ENCODE measurements around the gene GPBP1. TPM values are rescaled to one million over a fixed set of nuclear protein-coding genes. Genes with fewer than 3 reads are reported as not detected.

The GPBP1 gene
- polyA plus RNA-seq, 3 donors, result 23.2 to 43.7 (median 30.9) TPM

- peaks cover 94% of the 10 kb centered on the region for H3K79me2 ChIP-seq (ENCODE audit: insufficient read depth, low read length)
- WGBS (ENCODE audit: insufficient coverage), result 100% methylated on average over 2 of the region's 3 CpGs
- no peak for DNase-seq
- no peaks in the 10 kb centered on the region for H3K4me1 ChIP-seq (ENCODE audit: control insufficient read depth in 1 of 2, insufficient read depth in 2 of 2, low read length in 2 of 2)
- no peak overlapping the region for H3K4me2 ChIP-seq (replicated peaks; ENCODE audit: extremely low read depth, low read length, poor library complexity, severe bottlenecking)
- H2AFZ ChIP-seq (ENCODE audit: insufficient read depth, low read depth, low read length, poor library complexity, severe bottlenecking), result no peak overlapping the region
- Mint-ChIP-seq H3K27ac (peak overlapping the region in 2 of 7 donors; percentile 30 to 83), H3K36me3 (peaks cover 26 to 53% of the 10 kb centered on the region in 2 donors), H3K27me3 (ENCODE audit: low read depth in 3 of 3) (no peaks in the 10 kb centered on the region), H3K4me3 (no peak overlapping the region), H3K9me3 (peaks cover 0 to 5% (median 0%) of the 10 kb centered on the region in 7 donors), H3K4me1 (peaks cover 1% of the 10 kb centered on the region)
- H3K27ac ChIP-seq (ENCODE audit: low read depth in 1 of 2, low read length in 2 of 2), result peak overlapping the region in 1 of 2 donors; percentile 1
- no peak for TF ChIP-seq CTCF (IDR thresholded peaks at IDR 0.05)
- no peaks in the 10 kb centered on the region for H3K9me3 ChIP-seq (replicated peaks in 1 of 2; ENCODE audit: control insufficient read depth in 1 of 2, insufficient read depth in 1 of 2, low read length in 2 of 2)
- peaks cover 92% of the 10 kb centered on the region for H4K20me1 ChIP-seq (ENCODE audit: insufficient read depth, low read length)
- intact Hi-C loops (cut with micrococcal nuclease), result loop anchor here in 1 of 2 donors (10.0 kb wide), 1 partner anchor 1291 kb away; no protein-coding TSS in a partner anchor
- H3K9ac ChIP-seq (ENCODE audit: insufficient read depth, low read length, poor library complexity, severe bottlenecking), result no peak overlapping the region
- no peaks in the 10 kb centered on the region for H3K27me3 ChIP-seq (ENCODE audit: control insufficient read depth in 2 of 2, insufficient read depth in 2 of 2, low read length in 2 of 2)
- H3K4me3 ChIP-seq (replicated peaks in 1 of 3; ENCODE audit: low read depth in 2 of 3, low read length in 3 of 3), result no peak overlapping the region
- peaks cover 6 to 68% of the 10 kb centered on the region in 2 donors for H3K36me3 ChIP-seq (replicated peaks in 1 of 2; ENCODE audit: control insufficient read depth in 1 of 2, insufficient read depth in 2 of 2, low read length in 2 of 2)
These were observed 51.7 kb downstream of the GPBP1 start for GRCh38 chr5:57225553-57225952.

GRCh38 chr5:57229313-57229712, 55.5 kb downstream of the GPBP1 start:
- peak overlapping the region in 4 of 7 donors; percentile 58 to 77 (median 70) for H3K27ac Mint-ChIP-seq
- peaks cover 40 to 89% of the 10 kb centered on the region in 2 donors for H3K36me3 ChIP-seq (replicated peaks in 1 of 2; ENCODE audit: control insufficient read depth in 1 of 2, insufficient read depth in 2 of 2, low read length in 2 of 2)
- no peak overlapping the region for H3K9ac ChIP-seq (ENCODE audit: insufficient read depth, low read length, poor library complexity, severe bottlenecking)
- no peaks in the 10 kb centered on the region for H3K4me1 ChIP-seq (ENCODE audit: control insufficient read depth in 1 of 2, insufficient read depth in 2 of 2, low read length in 2 of 2)
- H3K4me3 ChIP-seq (replicated peaks in 1 of 3; ENCODE audit: low read depth in 2 of 3, low read length in 3 of 3), result no peak overlapping the region
- WGBS (ENCODE audit: insufficient coverage), result 100% methylated on average over 3 of the region's 4 CpGs
- peaks cover 0 to 3% of the 10 kb centered on the region in 2 donors for H3K9me3 ChIP-seq (replicated peaks in 1 of 2; ENCODE audit: control insufficient read depth in 1 of 2, insufficient read depth in 1 of 2, low read length in 2 of 2)
- H3K4me1 Mint-ChIP-seq, result no peaks in the 10 kb centered on the region
- no peak overlapping the region for H3K4me3 Mint-ChIP-seq
- no peaks in the 10 kb centered on the region for H3K27me3 ChIP-seq (ENCODE audit: control insufficient read depth in 2 of 2, insufficient read depth in 2 of 2, low read length in 2 of 2)
- H3K27me3 Mint-ChIP-seq (ENCODE audit: low read depth in 3 of 3), result no peaks in the 10 kb centered on the region
- H3K79me2 ChIP-seq (ENCODE audit: insufficient read depth, low read length), result peaks cover 81% of the 10 kb centered on the region
- no peak overlapping the region for H2AFZ ChIP-seq (ENCODE audit: insufficient read depth, low read depth, low read length, poor library complexity, severe bottlenecking)
- peaks cover 0 to 5% (median 2%) of the 10 kb centered on the region in 7 donors for H3K9me3 Mint-ChIP-seq
- DNase-seq, result no peak
- no peak overlapping the region for H3K27ac ChIP-seq (ENCODE audit: low read depth in 1 of 2, low read length in 2 of 2)
- no peak for TF ChIP-seq CTCF (IDR thresholded peaks at IDR 0.05)
- H4K20me1 ChIP-seq (ENCODE audit: insufficient read depth, low read length), result peaks cover 90% of the 10 kb centered on the region
- intact Hi-C loops (cut with micrococcal nuclease), result loop anchor here in 1 of 2 donors (10.0 kb wide), 1 partner anchor 1295 kb away; no protein-coding TSS in a partner anchor
- H3K36me3 Mint-ChIP-seq, result peaks cover 45 to 72% of the 10 kb centered on the region in 2 donors
- H3K4me2 ChIP-seq (replicated peaks; ENCODE audit: extremely low read depth, low read length, poor library complexity, severe bottlenecking), result no peak overlapping the region

All from CD14-positive monocyte (primary cell).